GM12878 (cell line): ENCODE data around the gene DAPK2.

Experiments used
- CREM ChIP-seq: IDR thresholded peaks from 2 replicates; pipeline ENCODE4 v1.6.1; 2014; ENCODE audit warnings: antibody characterized with exemption, low read depth
- CTCF ChIP-seq, 3 experiments: IDR thresholded peaks in 2 of 3; conservative IDR thresholded peaks in 1 of 3; 2 replicates each; pipeline ENCODE4 v1.5.1; 2011; ENCODE audit warnings: low read depth in 3 of 3, low read length in 3 of 3, mild to moderate bottlenecking in 3 of 3, control low read depth in 2 of 3, moderate library complexity in 2 of 3, inconsistent platforms in 1 of 3, mixed read lengths in 1 of 3; ENCODE audit not compliant: control insufficient read depth in 2 of 3, insufficient read depth in 1 of 3; ENCODE audit errors: extremely low read depth in 1 of 3

DNA sequence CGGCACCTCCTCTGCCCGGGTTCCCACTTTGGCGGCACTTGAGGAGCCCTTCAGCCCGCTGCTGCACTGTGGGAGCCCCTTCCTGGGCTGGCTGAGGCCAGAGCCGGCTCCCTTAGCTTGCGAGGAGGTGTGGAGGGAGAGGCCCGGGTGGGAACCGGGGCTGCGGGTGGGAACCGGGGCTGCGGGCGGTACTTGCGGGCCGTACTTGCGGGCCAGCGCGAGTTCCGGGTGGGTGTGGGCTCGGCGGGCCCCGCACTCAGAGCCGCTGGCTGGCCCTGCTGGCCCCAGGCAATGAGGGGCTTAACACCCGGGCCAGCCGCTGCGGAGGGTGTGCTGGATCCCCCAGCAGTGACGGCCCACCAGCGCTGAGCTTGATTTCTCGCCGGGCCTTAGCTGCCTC is 14.4 kb upstream of the DAPK2 start:
- TF ChIP-seq CREM (no peak), CTCF (IDR thresholded peaks at IDR 0.05 in 2 of 3, conservative IDR thresholded peaks at IDR 0.05 in 1 of 3; ENCODE audit: control insufficient read depth in 2 of 3, extremely low read depth in 1 of 3, insufficient read depth in 1 of 3, low read depth in 3 of 3, low read length in 3 of 3) (no peak)
